Measurements from ENCODE around the gene FECH.
A peak's percentile ranks its signal among the peaks of the same experiment; 100 is the strongest.
"Not testable (repeated sequence)": the region's sequence is repeated elsewhere in the genome, so short reads cannot be mapped to it uniquely, and the experiment has no call there.

FECH gene, protein sequence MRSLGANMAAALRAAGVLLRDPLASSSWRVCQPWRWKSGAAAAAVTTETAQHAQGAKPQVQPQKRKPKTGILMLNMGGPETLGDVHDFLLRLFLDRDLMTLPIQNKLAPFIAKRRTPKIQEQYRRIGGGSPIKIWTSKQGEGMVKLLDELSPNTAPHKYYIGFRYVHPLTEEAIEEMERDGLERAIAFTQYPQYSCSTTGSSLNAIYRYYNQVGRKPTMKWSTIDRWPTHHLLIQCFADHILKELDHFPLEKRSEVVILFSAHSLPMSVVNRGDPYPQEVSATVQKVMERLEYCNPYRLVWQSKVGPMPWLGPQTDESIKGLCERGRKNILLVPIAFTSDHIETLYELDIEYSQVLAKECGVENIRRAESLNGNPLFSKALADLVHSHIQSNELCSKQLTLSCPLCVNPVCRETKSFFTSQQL

DNA sequence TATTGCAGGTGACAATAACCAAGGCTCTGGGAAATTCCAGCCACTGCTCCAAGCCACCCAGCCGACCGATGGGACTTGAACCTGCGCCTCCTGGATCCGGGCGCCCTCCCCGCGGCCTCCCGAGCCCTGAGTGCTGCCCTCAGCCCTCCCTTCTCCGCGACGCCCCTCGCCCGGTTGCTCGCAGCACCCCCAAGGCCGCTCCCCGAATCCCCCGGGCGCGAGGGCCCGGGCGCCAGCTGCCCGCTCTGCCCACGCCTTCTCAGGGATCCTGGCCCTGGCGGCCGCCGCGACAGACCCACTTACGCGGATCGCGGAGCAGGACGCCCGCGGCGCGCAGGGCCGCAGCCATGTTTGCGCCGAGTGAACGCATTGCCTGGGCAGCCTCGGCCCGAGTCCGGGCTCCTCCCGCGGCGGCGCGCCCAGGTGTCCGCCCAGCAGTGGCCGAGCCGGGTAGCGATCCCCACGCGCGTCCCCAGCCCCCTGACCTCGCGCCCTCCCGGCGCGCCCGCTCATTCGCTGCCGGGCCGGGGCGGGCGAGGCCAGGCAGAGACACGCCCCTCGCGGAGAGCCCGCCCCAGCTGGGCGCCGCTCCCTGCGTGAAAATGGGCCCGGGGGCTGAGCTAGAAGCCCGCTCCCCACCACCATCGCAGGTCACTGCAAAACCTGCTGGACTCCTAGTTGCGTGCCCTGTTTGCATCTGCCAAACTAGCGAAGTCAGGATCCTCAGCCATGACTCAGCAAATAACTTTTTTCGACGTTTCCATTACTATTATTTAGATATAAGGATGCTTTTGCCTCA, at the start of gene FECH:
Gene FECH, minus strand, starts transcription at position 452 of the 799 bp plus-strand sequence. Its CDS starts 82 bp downstream, at position 370.
- DNase-seq: peak in 56 of 58 donors; percentile 13 to 88 (median 76)

DNA sequence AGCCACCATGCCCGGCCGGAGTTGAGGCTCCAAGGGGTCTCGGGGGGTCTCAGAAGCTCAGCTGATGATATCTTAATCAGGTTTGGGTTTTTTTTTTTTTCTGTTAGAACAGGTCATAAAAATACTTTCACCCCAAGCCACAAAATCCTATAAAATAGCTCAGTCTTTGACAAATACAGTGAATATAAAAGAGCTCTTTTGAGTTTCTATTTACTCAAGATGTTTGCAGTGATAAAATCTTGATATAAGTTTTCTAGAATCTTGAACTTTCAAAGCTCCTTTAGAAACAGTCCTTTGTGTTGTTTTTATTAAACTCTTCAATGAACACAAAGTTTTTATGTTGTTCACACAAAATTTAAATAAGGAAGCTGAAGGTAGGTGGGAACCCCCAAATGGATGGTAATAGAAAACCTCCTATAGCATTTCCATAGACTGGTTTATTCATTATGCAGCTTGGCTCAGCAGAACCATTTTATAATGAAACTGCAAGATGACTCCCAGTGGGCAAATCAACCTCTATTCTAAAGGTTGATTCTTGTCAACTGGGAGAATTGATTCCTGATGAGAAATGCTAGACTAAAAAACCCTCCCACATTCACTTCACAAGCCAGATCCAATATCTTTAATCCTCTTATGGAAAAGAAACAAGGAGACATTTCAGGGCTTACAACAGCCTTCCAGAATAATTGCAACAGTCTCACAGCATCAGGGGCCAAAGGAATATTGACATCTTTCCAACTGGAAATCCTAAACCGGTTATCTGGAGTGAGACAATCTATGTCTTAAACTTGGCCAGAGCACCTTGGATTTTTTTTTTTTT, 48.7 kb upstream of the FECH start:
- no peak for DNase-seq

DNA sequence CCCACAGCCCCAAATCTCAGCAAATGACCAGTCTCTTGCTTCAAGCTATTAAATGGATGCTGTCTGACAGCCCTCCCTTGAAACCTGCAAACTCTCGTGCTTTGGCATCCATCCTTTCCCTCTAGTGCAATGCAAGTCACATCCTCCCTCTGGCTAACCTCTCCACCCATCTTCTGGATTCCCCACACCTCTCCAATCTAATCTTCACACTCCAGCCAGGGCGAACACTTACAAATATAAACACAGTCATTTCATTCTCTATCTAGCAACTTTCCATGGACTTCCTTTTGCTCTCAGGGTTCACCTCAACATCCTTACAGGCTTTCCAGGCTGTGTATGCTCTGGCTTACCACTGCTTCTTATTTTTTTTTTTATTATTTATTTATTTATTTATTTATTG, 45.2 kb upstream of the FECH start:
- DNase-seq: no peak

DNA sequence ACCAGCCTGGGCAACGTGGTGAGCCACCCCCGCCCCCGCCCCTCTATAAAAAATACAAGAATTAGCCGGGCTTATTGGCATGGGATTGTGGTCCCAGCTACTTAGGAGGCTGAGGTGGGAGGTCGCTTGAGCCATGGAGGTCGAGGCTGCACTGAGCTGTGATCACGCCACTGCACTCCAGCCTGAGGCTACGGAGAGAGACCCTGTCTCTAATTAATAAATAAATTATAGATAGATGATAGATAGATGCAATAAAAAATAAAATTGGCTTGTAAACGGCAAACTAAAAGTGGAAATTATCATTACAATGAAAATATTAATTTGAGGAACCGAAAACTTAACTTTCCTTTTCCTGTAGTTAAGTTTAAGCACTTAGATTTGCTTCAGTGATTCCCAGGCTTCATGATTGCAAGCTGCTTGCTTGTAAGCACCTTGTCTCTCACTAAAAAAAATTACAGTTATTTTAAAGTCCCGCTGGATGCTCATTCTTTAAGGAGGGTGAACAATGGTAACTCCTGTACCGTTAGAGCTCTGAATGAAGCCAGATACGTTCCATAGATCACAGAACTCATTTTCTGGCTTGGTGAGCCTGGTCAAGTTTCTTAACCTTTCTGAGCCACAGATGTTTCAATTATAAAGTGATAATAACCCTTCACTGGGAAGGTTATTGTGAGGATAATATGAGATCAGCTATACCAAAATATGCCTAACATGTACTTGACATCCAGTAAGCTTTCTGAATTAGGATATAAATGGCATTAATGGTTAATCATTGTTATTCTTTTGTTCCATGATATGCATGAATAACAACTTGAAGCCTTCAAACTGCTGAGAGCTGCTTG, 44.5 kb upstream of the FECH start:
- no peak for DNase-seq

DNA sequence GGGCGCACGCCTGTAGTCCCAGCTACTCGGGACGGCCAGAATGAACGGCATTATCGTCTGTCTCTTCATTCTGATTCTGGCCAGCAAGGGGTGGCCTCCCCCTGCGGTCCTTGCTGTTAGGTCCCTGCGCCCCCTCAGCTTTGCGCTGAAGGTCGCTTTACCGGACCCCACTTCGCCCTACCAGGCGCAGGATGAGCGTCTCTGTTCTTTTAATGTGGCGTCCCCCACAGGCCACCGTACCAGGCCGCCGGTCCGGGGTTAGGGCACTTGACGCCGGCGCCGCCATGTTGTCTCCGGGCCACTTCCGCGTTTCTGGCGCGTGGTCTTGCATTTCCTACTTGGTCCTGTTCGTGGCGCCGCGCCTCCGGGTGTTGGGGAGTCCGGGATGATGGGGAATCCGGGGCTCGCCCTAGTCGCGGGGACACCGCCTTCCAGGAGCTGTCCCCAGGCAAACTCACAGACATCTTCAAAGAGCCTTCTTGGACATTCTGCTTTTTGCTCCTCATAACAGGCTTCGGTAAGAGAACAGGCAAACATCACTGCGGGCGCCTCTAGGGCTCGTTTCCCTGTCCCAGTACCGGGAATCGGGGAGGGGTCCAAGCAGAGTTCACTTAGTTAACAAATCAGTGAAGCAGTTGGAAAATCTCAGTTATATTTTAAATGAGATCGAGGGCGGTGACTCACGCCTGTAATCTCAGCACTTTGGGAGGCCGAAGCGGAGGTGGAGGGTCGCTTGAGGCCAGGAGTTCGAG, 43.7 kb upstream of the FECH start:
- DNase-seq: peak; percentile 75 to 97 (median 93)

DNA sequence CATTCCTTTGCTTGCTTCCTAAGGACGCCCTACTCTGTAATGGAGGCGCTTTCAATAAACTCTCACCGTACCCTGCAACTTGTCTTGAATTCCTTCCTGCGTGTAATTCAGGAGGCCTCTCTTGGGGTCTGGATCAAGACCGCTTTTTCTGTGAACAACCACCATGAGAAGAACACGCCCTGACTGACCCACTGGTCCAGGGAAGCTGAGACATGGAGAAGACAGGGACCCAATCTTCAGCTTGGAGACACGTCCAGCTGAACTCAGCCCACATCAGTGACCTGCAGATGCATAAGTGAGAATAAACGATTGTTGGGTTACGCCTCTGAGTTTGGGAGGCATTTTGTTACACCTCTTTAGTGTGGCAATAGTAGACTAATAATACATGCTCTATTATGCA, 42.9 kb upstream of the FECH start:
- no peak for DNase-seq

DNA sequence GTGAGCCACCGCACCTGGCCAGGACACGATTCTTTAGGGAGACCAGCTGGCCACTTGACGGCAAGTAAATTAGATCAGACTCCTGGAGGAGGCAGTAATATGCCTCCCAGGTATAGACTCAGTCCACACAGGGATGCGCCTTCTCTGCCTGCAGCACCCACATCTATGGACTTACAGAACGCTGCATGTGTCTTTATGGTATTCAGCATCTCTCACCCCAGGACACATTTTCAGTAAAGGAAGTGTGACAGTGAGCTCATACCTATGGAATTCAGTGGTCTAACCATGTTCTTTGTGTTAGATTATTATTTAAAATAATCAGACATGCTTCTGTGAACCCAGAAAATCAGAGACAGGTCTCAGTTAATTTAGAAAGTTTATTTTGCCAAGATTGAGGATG, 41.0 kb upstream of the FECH start:
- DNase-seq: no peak

DNA sequence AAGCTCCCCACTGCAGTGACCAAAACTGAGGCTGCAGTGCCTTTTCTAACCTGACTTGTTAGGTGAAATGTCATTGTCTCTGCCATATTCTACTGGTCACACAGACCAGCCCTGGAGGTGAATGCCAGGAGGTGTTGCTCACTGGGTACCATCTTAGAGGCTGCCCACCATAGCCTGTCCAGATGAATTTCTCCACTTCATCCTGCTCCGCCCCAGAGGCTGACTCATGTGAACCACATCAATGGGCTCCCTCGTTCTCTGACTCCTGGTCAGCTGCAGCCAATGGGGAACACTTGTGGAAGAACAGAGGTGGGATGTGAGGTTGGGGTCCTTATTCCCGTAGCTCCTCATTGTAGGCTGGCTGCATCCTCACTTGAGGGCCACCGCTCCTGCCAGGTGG, 38.5 kb upstream of the FECH start:
- DNase-seq: no peak

DNA sequence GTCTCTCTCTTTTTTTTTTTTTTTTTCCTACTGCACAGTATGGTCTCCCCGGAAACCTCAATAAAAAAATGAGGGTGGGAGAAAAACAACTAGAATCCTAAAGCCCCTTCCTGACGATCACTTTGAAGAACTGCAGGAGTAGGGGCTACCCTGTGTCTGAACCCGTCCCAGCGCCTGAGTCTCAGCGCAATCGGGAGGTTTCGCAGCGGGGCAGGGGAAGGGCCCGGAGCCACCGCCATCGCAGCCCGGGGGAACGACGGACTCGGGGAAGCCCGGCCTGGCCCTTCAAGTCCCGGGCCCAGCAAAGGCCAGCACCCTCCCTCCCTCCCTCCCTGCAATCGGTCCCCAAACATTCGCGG, 34.7 kb upstream of the FECH start:
- DNase-seq: peak in 1 of 58 donors; percentile 42

DNA sequence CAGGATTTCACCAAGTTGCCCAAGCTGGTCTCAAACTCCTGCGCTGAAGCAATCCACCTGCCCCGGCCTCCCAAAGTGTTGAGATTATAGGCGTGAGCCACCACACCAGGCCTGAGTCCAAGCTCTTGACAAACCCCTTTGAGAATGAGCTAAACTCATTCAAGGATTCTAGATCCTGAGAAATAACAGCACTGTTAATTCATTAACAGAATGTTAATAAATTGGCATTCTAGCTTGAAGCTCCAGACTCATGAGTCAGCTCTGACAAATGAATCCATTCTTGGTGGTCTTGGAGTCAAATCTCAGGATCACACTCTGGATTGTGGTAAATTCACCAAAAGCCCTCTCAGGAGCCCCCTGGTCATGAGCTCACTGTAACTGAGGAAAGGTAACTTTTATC, 33.4 kb upstream of the FECH start:
- no peak for DNase-seq

DNA sequence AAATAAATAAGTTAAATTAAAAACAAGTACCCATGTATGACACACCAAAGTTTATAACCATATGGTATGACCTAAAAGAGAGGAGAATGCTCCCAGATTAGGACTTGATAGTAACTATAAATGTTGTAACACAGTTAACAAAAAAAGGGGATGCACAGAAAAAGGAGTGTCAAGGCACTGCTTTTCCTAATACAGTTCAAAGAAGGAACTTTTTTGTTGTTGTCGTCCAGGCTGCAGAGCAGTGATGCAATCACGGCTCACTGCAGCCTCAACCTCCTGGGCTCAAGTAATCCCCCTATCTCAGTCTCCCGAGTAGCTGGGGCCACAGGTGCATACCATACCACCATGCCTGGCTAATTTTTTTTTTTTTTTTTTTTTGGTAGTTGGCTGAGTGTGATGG, 32.4 kb upstream of the FECH start:
- no peak for DNase-seq

DNA sequence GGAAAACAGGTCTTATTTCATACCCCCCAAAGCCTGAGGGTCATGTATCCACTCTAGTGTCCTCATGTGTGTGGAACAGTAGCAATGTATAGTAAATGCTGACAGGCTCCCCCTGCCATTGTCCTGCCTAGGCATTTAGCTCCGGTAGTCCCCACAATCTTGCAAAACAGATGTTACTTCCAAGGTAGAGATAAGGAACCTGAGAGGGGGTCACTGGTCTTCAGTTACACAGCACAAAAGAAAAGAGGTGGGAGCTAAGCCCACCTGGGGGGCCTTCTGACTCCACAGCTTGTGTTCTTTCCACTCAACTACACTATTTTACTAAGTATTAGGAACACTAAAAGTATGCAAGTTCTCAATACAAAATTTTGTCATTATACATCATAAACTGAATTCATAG, 17.4 kb upstream of the FECH start:
- no peak for DNase-seq

DNA sequence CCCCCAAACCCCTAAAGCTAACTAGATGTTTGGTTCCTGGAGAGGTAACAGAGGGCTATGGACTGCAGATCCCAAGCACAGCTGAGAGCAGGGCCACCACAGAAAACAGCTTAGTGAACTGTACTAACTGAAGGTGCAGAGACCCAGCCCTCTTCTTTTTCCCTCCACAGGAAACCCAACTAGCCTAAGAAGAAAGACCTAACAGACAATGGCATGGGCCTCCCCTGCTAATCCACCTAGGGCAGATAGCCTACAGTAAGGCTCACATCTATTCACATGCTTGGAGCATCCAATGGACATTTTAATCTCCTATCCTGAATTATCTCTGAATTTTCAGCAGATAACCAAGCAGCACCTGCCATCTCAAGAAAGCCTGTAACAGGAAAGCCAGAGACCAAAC, 8.8 kb upstream of the FECH start:
- no peak for DNase-seq

DNA sequence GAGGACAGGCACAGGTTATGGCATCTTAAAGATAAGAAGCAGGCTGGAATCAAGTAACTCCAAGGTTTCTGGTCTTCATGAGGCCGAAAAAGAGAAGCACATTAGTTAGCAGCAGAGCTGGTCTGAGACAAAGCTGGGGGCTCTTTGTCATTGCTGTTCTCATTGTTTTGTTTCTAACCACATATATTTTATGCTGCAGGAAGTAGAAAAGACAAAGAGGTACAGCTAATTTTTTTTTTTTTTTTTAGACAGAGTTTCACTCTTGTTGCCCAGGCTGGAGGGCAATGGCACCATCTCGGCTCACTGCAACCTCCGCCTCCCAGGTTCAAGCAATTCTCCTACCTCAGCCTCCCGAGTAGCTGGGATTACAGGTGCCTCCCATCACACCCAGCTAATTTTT, 6.2 kb upstream of the FECH start:
- not testable (repeated sequence) for DNase-seq

DNA sequence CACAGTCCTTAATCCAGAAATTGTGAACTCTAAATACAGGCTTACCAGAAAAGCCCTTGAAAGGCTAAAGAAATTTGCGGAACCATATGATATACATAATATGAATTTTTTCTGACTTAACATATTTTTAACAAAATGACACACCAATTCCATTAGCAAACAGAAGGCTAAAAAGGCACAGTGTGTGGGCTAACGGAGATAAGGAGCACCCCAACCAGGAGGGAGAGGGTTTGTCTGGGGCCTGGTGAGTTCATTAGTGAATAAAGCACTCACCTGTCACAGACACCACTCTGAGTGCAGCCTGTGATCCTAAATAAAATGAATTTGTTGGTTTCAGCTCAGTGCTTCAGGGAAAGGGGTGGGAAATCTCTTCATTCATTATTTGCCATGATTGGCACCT, 2.7 kb upstream of the FECH start:
- no peak for DNase-seq

DNA sequence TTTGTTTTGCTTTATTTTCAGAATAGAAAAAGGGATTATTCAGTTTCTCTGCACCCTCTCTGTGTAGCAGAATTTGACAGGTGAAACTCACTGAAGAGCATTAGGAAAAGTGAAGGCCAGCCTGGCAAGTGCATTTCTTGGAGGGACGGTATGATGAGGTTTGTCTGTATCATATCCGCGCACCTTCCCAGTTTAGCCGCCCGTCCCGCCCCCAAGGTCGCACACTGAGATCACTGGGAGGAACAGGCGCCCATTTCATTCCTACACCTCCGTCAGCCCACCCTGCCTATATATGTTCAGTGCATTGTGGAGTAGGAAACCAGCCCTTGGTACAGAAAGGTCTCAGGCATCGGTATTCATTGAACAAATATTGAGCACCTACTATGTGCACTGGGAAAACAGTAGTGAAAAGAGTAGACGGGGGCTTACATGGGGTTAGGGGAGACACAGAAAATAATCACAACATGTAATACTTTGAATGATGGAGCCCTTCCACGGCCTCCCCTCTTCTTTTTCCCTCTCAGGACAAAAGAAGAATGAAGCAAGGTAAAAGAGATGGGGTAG, 678 bp upstream of the FECH start:
- no peak for DNase-seq

DNA sequence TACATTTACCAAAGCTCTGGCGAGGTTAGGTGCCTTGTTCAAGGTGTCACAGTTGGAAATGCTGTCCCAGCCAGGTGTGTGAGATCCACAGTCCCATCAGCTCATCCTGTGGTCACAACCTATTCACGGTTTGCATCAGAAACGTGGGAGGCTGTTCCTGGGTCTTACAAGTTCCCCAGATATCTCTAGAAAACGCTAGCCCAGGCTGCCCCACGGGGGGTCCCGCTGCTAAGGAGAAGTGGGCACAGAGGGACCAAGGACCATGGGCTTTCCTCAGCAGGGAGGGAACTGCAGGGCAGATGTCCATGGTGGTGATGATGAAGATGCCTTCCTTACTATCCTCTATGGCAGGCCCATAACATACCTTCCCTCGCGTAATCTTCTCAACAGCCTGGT, 649 bp downstream of the FECH start:
- DNase-seq: peak in 4 of 58 donors; percentile 17 to 42 (median 34)

DNA sequence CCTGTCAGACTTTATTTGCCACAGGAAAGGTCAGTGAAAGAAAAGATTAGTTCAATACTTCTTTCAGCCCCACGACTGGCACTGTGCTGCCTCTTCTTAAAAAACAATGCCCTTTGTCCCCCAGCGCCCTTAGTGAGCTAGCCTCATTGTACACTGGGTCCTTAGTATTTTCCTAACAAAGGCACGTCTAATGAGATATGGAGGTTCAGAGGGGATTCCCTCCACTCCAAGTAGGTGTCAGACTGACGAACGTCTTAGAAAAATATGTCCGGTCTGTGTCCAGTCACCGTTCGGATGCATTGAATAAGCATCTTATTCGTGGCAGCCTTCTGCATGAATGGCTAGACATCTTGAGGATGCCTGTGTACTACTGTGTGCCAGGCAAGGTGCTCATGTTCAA, 1.1 kb downstream of the FECH start:
- peak in 19 of 58 donors; percentile 15 to 77 (median 37) for DNase-seq

DNA sequence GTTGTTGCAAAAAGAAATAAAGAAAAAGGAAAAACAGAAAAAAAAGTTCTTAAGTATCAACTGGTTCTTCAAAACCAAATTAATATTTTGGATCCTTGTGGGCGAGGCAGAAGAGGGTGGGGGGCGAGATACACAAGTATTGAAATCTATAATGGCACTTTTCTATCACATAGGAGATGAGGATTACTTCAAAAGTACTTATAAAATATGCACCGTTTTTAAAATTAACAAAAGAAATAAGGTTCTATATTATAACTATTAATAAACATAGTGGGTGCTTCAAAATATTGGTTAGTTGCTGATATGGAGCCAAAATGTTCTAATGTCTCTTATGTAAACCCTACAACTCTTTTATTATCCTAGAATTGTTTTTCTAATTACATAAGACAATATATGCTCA, 2.1 kb downstream of the FECH start:
- no peak for DNase-seq

All from anterior cingulate cortex (tissue), 58 donors.